H1 (cell line): Measurements from ENCODE around the gene OCIAD1. TPM values are rescaled to one million over a fixed set of nuclear protein-coding genes. Genes with fewer than 3 reads are reported as not detected.

Experiments
- CTCF ChIA-PET: fragments of 300-600 bp; sonication (Branson Sonifier 250); formaldehyde crosslinking; loops from one replicate; lab custom pipeline; 2021; ENCODE audit not compliant: partially characterized antibody; lab: Charles Lee
- POLR2A ChIA-PET: fragments of 300-600 bp; sonication (Branson Sonifier 250); formaldehyde crosslinking; loops from one replicate; lab custom pipeline; 2021; ENCODE audit warnings: inconsistent platforms; ENCODE audit not compliant: partially characterized antibody; lab: Charles Lee
- DNase-seq, 2 experiments: peaks; one replicate each; pipeline versions ENCODE4 v3.0.0 to v3.0.0-alpha.2; 2010 to 2022; ENCODE audit warnings: low spot score in 2 of 2, low read depth in 1 of 2, mixed read lengths in 1 of 2
- FAIRE-seq: peaks from 2 replicates; lab custom pipeline; 2011; peaks lifted over from hg19 to GRCh38; lab: Jason Lieb, UNC
- H2AFZ ChIP-seq: 2 replicates; pipeline ENCODE4 v1.8.1; 2012; ENCODE audit warnings: low read length, inconsistent platforms
- H2AK5ac ChIP-seq: 2 replicates; pipeline ENCODE4 v1.6.1; 2013; ENCODE audit warnings: low read depth, low read length
- H2BK120ac ChIP-seq: replicated peaks from 2 replicates; pipeline ENCODE3; 2013; ENCODE audit warnings: low read depth, low read length, inconsistent platforms
- H2BK12ac ChIP-seq: 2 replicates; pipeline ENCODE4 v1.6.1; 2013; ENCODE audit warnings: low read depth, low read length
- H2BK15ac ChIP-seq: 2 replicates; pipeline ENCODE4 v1.6.1; 2013; ENCODE audit warnings: low read length
- H2BK20ac ChIP-seq: 2 replicates; pipeline ENCODE4 v1.6.1; 2013; ENCODE audit warnings: low read length
- H2BK5ac ChIP-seq: 2 replicates; pipeline ENCODE4 v1.6.1; 2013; ENCODE audit warnings: low read depth, low read length
- H3K14ac ChIP-seq: 2 replicates; pipeline ENCODE4 v1.6.1; 2013; ENCODE audit warnings: inconsistent platforms; ENCODE audit not compliant: insufficient read length
- H3K18ac ChIP-seq: 2 replicates; pipeline ENCODE4 v1.6.1; 2013; ENCODE audit warnings: low read length; ENCODE audit errors: extremely low read depth
- H3K23ac ChIP-seq: 2 replicates; pipeline ENCODE4 v1.6.1; 2013; ENCODE audit warnings: inconsistent platforms; ENCODE audit not compliant: insufficient read length
- H3K23me2 ChIP-seq: 2 replicates; pipeline ENCODE4 v1.6.1; 2013; ENCODE audit warnings: low read depth, low read length
- H3K27ac ChIP-seq: 2 replicates; pipeline ENCODE4 v1.6.1; 2011; ENCODE audit warnings: low read depth, low read length, inconsistent platforms
- H3K27me3 ChIP-seq, 4 experiments: replicated peaks in 1 of 4; 1 replicate in 1 of 4; 2 replicates in 3 of 4; pipeline versions ENCODE4 v1.6.1 to v1.8.1; 2011 to 2013; ENCODE audit warnings: low read length in 3 of 4, mild to moderate bottlenecking in 3 of 4, inconsistent platforms in 2 of 4, mixed read lengths in 2 of 4, moderate library complexity in 1 of 4; ENCODE audit not compliant: control insufficient read depth in 3 of 4, insufficient read depth in 3 of 4; ENCODE audit errors: extremely low read depth in 1 of 4
- H3K36me3 ChIP-seq, 4 experiments: 2 replicates each; pipeline versions ENCODE4 v1.6.1 to v1.8.1; 2011 to 2013; ENCODE audit warnings: mild to moderate bottlenecking in 4 of 4, low read length in 3 of 4, moderate library complexity in 2 of 4, control low read depth in 1 of 4, inconsistent platforms in 1 of 4; ENCODE audit not compliant: insufficient read depth in 4 of 4, control insufficient read depth in 2 of 4
- H3K4ac ChIP-seq: replicated peaks from 2 replicates; pipeline ENCODE3; 2013; ENCODE audit warnings: low read length, low read depth, mixed read lengths, inconsistent platforms; ENCODE audit not compliant: insufficient read length
- H3K4me1 ChIP-seq, 4 experiments: replicated peaks in 1 of 4; 1 replicate in 1 of 4; 2 replicates in 3 of 4; pipeline versions ENCODE4 v1.6.1 to v1.8.1; 2011 to 2013; ENCODE audit warnings: low read length in 3 of 4, inconsistent platforms in 2 of 4, mixed read lengths in 1 of 4; ENCODE audit not compliant: insufficient read depth in 4 of 4, control insufficient read depth in 3 of 4
- H3K4me2 ChIP-seq, 2 experiments: 2 replicates each; pipeline versions ENCODE4 v1.6.1 to v1.8.1; 2011 to 2013; ENCODE audit warnings: low read depth in 2 of 2, low read length in 2 of 2, control low read depth in 1 of 2, inconsistent platforms in 1 of 2, mild to moderate bottlenecking in 1 of 2; ENCODE audit not compliant: insufficient read depth in 1 of 2
- H3K4me3 ChIP-seq, 4 experiments: fragments of 200-600, 300-600 bp in 1 of 4; sonication (generic), shearing (Covaris generic), sonication (Bioruptor Twin) in 1 of 4; 2 replicates each; pipeline versions ENCODE4 v1.5.1 to v1.8.1; 2011 to 2016; ENCODE audit warnings: low read length in 4 of 4, low read depth in 3 of 4, control low read depth in 2 of 4, inconsistent platforms in 2 of 4, mild to moderate bottlenecking in 2 of 4, mixed read lengths in 1 of 4, moderate library complexity in 1 of 4; ENCODE audit not compliant: insufficient read depth in 2 of 4; ENCODE audit errors: extremely low read depth in 1 of 4
- H3K56ac ChIP-seq: replicated peaks from 2 replicates; pipeline ENCODE3; 2013; ENCODE audit warnings: low read depth, mild to moderate bottlenecking, mixed read lengths, low read length, inconsistent platforms; ENCODE audit not compliant: insufficient read length
- H3K79me1 ChIP-seq: 2 replicates; pipeline ENCODE4 v1.6.1; 2013; ENCODE audit warnings: low read depth, low read length, control low read depth
- H3K79me2 ChIP-seq, 2 experiments: 2 replicates each; pipeline versions ENCODE4 v1.6.1 to v1.8.1; 2012 to 2013; ENCODE audit warnings: low read length in 2 of 2, mild to moderate bottlenecking in 2 of 2, inconsistent platforms in 1 of 2; ENCODE audit not compliant: insufficient read depth in 2 of 2, control insufficient read depth in 1 of 2
- H3K9ac ChIP-seq, 4 experiments: replicated peaks in 1 of 4; 1 replicate in 1 of 4; 2 replicates in 3 of 4; pipeline versions ENCODE4 v1.6.1 to v1.8.1; 2011 to 2013; ENCODE audit warnings: low read depth in 3 of 4, low read length in 3 of 4, control low read depth in 2 of 4, mild to moderate bottlenecking in 2 of 4, moderate library complexity in 2 of 4, inconsistent platforms in 1 of 4; ENCODE audit errors: extremely low read depth in 1 of 4
- H3K9me3 ChIP-seq, 2 experiments: 2 replicates each; pipeline versions ENCODE4 v1.6.1 to v1.8.1; 2012 to 2013; ENCODE audit warnings: mild to moderate bottlenecking in 2 of 2, moderate library complexity in 2 of 2, control low read depth in 1 of 2, inconsistent platforms in 1 of 2, low read depth in 1 of 2, low read length in 1 of 2, mixed read lengths in 1 of 2; ENCODE audit not compliant: insufficient read depth in 2 of 2
- H4K20me1 ChIP-seq, 2 experiments: replicated peaks in 1 of 2; 2 replicates each; pipeline versions ENCODE3 to v1.8.1; 2011 to 2013; ENCODE audit warnings: inconsistent platforms in 2 of 2, low read length in 2 of 2, mild to moderate bottlenecking in 1 of 2; ENCODE audit not compliant: insufficient read depth in 2 of 2, control insufficient read depth in 1 of 2
- H4K5ac ChIP-seq: 2 replicates; pipeline ENCODE4 v1.6.1; 2013; ENCODE audit warnings: low read length, low read depth, mixed read lengths, inconsistent platforms; ENCODE audit not compliant: insufficient read length
- H4K8ac ChIP-seq: 2 replicates; pipeline ENCODE4 v1.8.0; 2013; ENCODE audit warnings: mild to moderate bottlenecking, moderate library complexity, low read length, inconsistent platforms; ENCODE audit not compliant: insufficient read depth; ENCODE audit errors: extremely low read depth
- H4K91ac ChIP-seq: replicated peaks from 2 replicates; pipeline ENCODE3; 2013; ENCODE audit warnings: low read length, mixed read lengths, inconsistent platforms; ENCODE audit not compliant: insufficient read length
- CBX5 ChIP-seq: fragments of 300-800, 300-1000 bp; sonication (generic); IDR thresholded peaks from 2 replicates; pipeline ENCODE4 v1.7.1; 2016; ENCODE audit warnings: antibody characterized with exemption, low read length, low read depth
- CREB1 ChIP-seq: IDR thresholded peaks from 2 replicates; pipeline ENCODE4 v1.6.1; 2012; ENCODE audit warnings: inconsistent platforms
- CTBP2 ChIP-seq: IDR thresholded peaks from 2 replicates; pipeline ENCODE4 v1.7.0; 2011; ENCODE audit warnings: borderline replicate concordance, mild to moderate bottlenecking, moderate library complexity, mixed read lengths, low read length; ENCODE audit not compliant: insufficient read depth, insufficient read length
- EP300 ChIP-seq, 2 experiments: IDR thresholded peaks; 1 replicate in 1 of 2; 2 replicates in 1 of 2; pipeline ENCODE4 v1.6.1; 2011 to 2012; ENCODE audit warnings: low read depth in 2 of 2, low read length in 2 of 2, mild to moderate bottlenecking in 2 of 2, borderline replicate concordance in 1 of 2, inconsistent platforms in 1 of 2, moderate library complexity in 1 of 2
- KDM1A ChIP-seq: fragments of 200-600, 300-600 bp; sonication (generic); IDR thresholded peaks from 2 replicates; pipeline ENCODE4 v1.7.1; 2016; ENCODE audit warnings: mild to moderate bottlenecking, low read length, borderline replicate concordance
- NRF1 ChIP-seq: IDR thresholded peaks from 2 replicates; pipeline ENCODE4 v1.6.1; 2011; ENCODE audit warnings: mild to moderate bottlenecking, low read depth, low read length, improper control_type of control experiment
- RFX5 ChIP-seq: IDR thresholded peaks from 2 replicates; pipeline ENCODE4 v1.6.1; 2011; ENCODE audit warnings: low read depth, low read length, improper control_type of control experiment, borderline replicate concordance
- SIX5 ChIP-seq: IDR thresholded peaks from 2 replicates; pipeline ENCODE4 v1.6.1; 2011; ENCODE audit warnings: mild to moderate bottlenecking, low read depth, low read length
- SP4 ChIP-seq: IDR thresholded peaks from 2 replicates; pipeline ENCODE4 v1.6.1; 2012; ENCODE audit warnings: low read length, inconsistent platforms
- TAF7 ChIP-seq: optimal IDR thresholded peaks from 2 replicates; pipeline ENCODE3; 2011; ENCODE audit warnings: low read depth, mild to moderate bottlenecking, inconsistent platforms, low read length, moderate library complexity, borderline replicate concordance
- ZNF274 ChIP-seq: IDR thresholded peaks from 2 replicates; pipeline ENCODE4 v1.7.0; 2012; ENCODE audit warnings: low read length, borderline replicate concordance; ENCODE audit errors: extremely low read depth
- WGBS, 2 experiments: shearing (Covaris generic) in 1 of 2; methylation state at CpG; one replicate each; pipeline versions ENCODE4 v1.1.6 to v1.1.7; 2013 to 2015; ENCODE audit warnings: low lambda C conversion rate in 2 of 2, mixed read lengths in 2 of 2, inconsistent platforms in 1 of 2, low coverage in 1 of 2, missing lambda C conversion rate in 1 of 2; ENCODE audit not compliant: insufficient replicate concordance in 2 of 2, insufficient coverage in 1 of 2, insufficient read length in 1 of 2; ENCODE audit errors: extremely low coverage in 1 of 2, missing lambda C conversion rate in 1 of 2; 5-methylcytosine and 5-hydroxymethylcytosine counted together
- polyA plus RNA-seq, 7 experiments: library from polyadenylated mRNA; depleted of rRNA in 3 of 7; stranded (reverse) in 5 of 7; unstranded in 2 of 7; fragments of >200 nt in 5 of 7; fragments of 200-250 nt in 2 of 7; gene quantifications; 1 replicate in 5 of 7; 2 replicates in 1 of 7; 4 replicates in 1 of 7; pipeline versions ENCODE4 v1.2.1 to v1.2.3, GENCODE V29; 2011 to 2013; ENCODE audit warnings: missing spikeins in 2 of 7, mixed read lengths in 2 of 7
- total RNA-seq: library from RNA; stranded (reverse); fragmentation: NEBNext Ultra II Directional; extraction: Animal tissue kit (Norgen Biotek cat#: 25700); gene quantifications from 2 replicates; pipeline ENCODE4 v1.2.1, GENCODE V29; 2021
- TF ChIP-seq, protein P1 (sequence below): IDR thresholded peaks from 2 replicates; pipeline ENCODE4 v1.6.1; 2011; ENCODE audit warnings: low read length, improper control_type of control experiment

OCIAD1 gene
- total and polyA plus RNA-seq, 2 of the 8 experiments (the other 6 are each of a cell fraction or from before 2014, with no cell fraction given): 79.9 to 163 TPM

DNA sequence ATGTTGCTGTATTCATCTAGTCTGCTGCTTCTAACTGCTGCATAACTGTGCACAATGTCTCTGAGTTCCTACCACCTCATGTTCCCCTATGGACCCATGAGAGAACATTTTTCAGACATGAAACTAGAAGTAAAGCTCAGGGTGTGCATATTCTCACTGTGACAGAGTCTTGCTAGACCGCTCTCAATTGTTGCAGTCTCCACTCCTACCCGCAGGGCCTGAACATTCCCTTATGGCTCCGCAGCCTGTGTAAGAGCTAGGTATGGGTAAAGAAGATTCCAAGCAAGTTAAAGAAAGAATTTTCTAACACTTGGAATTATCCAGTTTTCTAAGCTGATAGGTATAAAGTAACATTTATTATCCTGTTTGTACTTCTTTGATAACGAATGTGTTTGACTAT, 70.3 kb downstream of the OCIAD1 start:
- H2BK12ac ChIP-seq: no peak overlapping the region
- no peak overlapping the region for H2AK5ac ChIP-seq
- H3K18ac ChIP-seq: no peak overlapping the region
- H3K56ac ChIP-seq: no peak overlapping the region
- H3K23me2 ChIP-seq: peaks cover 5% of the 10 kb centered on the region
- H3K4ac ChIP-seq: no peak overlapping the region
- TF ChIP-seq CREB1 (no peak), CTBP2 (no peak), SP4 (no peak), RFX5 (no peak), NRF1 (no peak), EP300 (IDR thresholded peaks at IDR 0.05; ENCODE audit: borderline replicate concordance in 1 of 2, low read depth in 2 of 2, low read length in 2 of 2) (no peak), SIX5 (no peak), KDM1A (no peak), TAF7 (no peak), ZNF274 (no peak), CBX5 (no peak)
- TF ChIP-seq, protein P1, sequence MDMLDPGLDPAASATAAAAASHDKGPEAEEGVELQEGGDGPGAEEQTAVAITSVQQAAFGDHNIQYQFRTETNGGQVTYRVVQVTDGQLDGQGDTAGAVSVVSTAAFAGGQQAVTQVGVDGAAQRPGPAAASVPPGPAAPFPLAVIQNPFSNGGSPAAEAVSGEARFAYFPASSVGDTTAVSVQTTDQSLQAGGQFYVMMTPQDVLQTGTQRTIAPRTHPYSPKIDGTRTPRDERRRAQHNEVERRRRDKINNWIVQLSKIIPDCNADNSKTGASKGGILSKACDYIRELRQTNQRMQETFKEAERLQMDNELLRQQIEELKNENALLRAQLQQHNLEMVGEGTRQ: no peak
- TF ChIP-seq, all 59 proteins: peak for 0
- ChIA-PET CTCF (interaction anchor here (1.1 to 1.7 kb wide), 4 partner anchors 12 to 61 kb away, joined by 3 to 6 read pairs (median 3); no protein-coding TSS in a partner anchor), POLR2A (interaction anchor here (0.6 to 2.4 kb wide), 5 partner anchors 10 to 735 kb away, joined by 3 to 10 read pairs (median 5); no protein-coding TSS in a partner anchor)
- Histone ChIP-seq H2BK20ac (no peak overlapping the region), H4K91ac (no peak overlapping the region), H3K36me3 (peaks cover 6 to 26% (median 16%) of the 10 kb centered on the region in 4 experiments; a peak in 7 of 8 replicates), H3K27ac (no peak overlapping the region), H2BK120ac (no peak overlapping the region), H2AFZ (no peak overlapping the region), H3K79me2 (no peaks in the 10 kb centered on the region; a peak in 1 of 4 replicates), H3K14ac (no peak overlapping the region), H2BK15ac (no peak overlapping the region), H4K8ac (no peak overlapping the region), H3K4me2 (no peak overlapping the region), H3K27me3 (no peaks in the 10 kb centered on the region), H3K4me3 (no peak overlapping the region), H4K20me1 (peaks cover 0 to 4% of the 10 kb centered on the region in 2 experiments), H3K9me3 (no peaks in the 10 kb centered on the region), H3K79me1 (no peaks in the 10 kb centered on the region; the same call in 1 of the 2 replicates), H3K9ac (no peak overlapping the region), H4K5ac (no peak overlapping the region), H3K23ac (no peak overlapping the region), H2BK5ac (no peak overlapping the region), H3K4me1 (peaks cover 0 to 4% (median 2%) of the 10 kb centered on the region in 4 experiments; a peak in 4 of 7 replicates)
- DNase-seq (no peak), FAIRE-seq (no peak)
- WGBS, 2 experiments: 89% methylated on average over 4 of the region's 4 CpGs; no CpG with 5 or more reads in 1 of the 2 experiments
